SJCRH30 (cell line): ENCODE results near the gene SMTNL2. TPM values are rescaled to one million over a fixed set of nuclear protein-coding genes. Genes with fewer than 3 reads are reported as not detected.
A peak's percentile ranks its signal among the peaks of the same experiment; 100 is the strongest.
"Not testable (repeated sequence)": the region's sequence is repeated elsewhere in the genome, so short reads cannot be mapped to it uniquely, and the experiment has no call there.

ENCODE experiments used
- DNase-seq, 2 experiments: peaks; one replicate each; pipeline ENCODE4 v3.0.0-alpha.2; 2015 to 2020
- H3K27ac ChIP-seq: fragments of 250-450 bp; sonication (Bioruptor Pico); 2 replicates; pipeline ENCODE4 v1.5.1; 2020; ENCODE audit warnings: mild to moderate bottlenecking, moderate library complexity
- H3K27me3 ChIP-seq: fragments of 250-450 bp; sonication (Bioruptor Pico); 2 replicates; pipeline ENCODE4 v1.5.1; 2020; ENCODE audit warnings: mild to moderate bottlenecking, moderate library complexity
- H3K36me3 ChIP-seq: fragments of 250-450 bp; sonication (Bioruptor Pico); 2 replicates; pipeline ENCODE4 v1.5.1; 2020; ENCODE audit warnings: mild to moderate bottlenecking, moderate library complexity
- H3K4me1 ChIP-seq: fragments of 250-450 bp; sonication (Bioruptor Pico); 2 replicates; pipeline ENCODE4 v1.5.1; 2020; ENCODE audit warnings: mild to moderate bottlenecking, moderate library complexity
- H3K4me3 ChIP-seq: fragments of 250-450 bp; sonication (Bioruptor Pico); 2 replicates; pipeline ENCODE4 v1.5.1; 2020; ENCODE audit warnings: mild to moderate bottlenecking, moderate library complexity
- H3K9me3 ChIP-seq: fragments of 250-450 bp; sonication (Bioruptor Pico); replicated peaks from 2 replicates; pipeline ENCODE4 v1.5.1; 2020; ENCODE audit warnings: mild to moderate bottlenecking, moderate library complexity
- total RNA-seq: library from RNA; depleted of rRNA; stranded (reverse); fragments of >200 nt; shearing (Covaris generic); gene quantifications from 2 replicates; pipeline ENCODE4 v1.2.3, GENCODE V29; 2014

The SMTNL2 gene
- total RNA-seq, 1 experiment from 2014 or later: not detected

- H3K36me3 ChIP-seq: no peaks in the 10 kb centered on the region
- H3K4me3 ChIP-seq: no peak overlapping the region
- H3K4me1 ChIP-seq: no peaks in the 10 kb centered on the region
- H3K27ac ChIP-seq: no peak overlapping the region
- no peaks in the 10 kb centered on the region for H3K27me3 ChIP-seq
- no peaks in the 10 kb centered on the region for H3K9me3 ChIP-seq
- DNase-seq: no peak
Observed at GRCh38 chr17:4593021-4593421, 8.7 kb downstream of the SMTNL2 start.

- Histone ChIP-seq H3K27me3 (no peaks in the 10 kb centered on the region), H3K9me3 (no peaks in the 10 kb centered on the region), H3K27ac (no peak overlapping the region), H3K4me1 (no peaks in the 10 kb centered on the region), H3K36me3 (no peaks in the 10 kb centered on the region), H3K4me3 (no peak overlapping the region)
- DNase-seq: no peak
Observed at GRCh38 chr17:4594406-4594805, 10.1 kb downstream of the SMTNL2 start.

- H3K36me3 ChIP-seq: no peaks in the 10 kb centered on the region
- H3K9me3 ChIP-seq: no peaks in the 10 kb centered on the region
- no peak for DNase-seq
- no peaks in the 10 kb centered on the region for H3K27me3 ChIP-seq
- no peak overlapping the region for H3K4me3 ChIP-seq
- H3K4me1 ChIP-seq: peaks cover 7% of the 10 kb centered on the region; the same call in 1 of the 2 replicates
- H3K27ac ChIP-seq: no peak overlapping the region
Observed at GRCh38 chr17:4594931-4595684, 10.8 kb downstream of the SMTNL2 start.

GRCh38 chr17:4595685-4596342 lies 11.5 kb downstream of the SMTNL2 start:
- H3K27ac ChIP-seq, H3K4me3 ChIP-seq, H3K36me3 ChIP-seq, H3K27me3 ChIP-seq, DNase-seq, H3K9me3 ChIP-seq: not testable (repeated sequence)
- H3K4me1 ChIP-seq: peaks cover 10% of the 10 kb centered on the region; the same call in 1 of the 2 replicates

GRCh38 chr17:4596636-4597380 lies 12.5 kb downstream of the SMTNL2 start:
- Histone ChIP-seq H3K9me3 (no peaks in the 10 kb centered on the region), H3K4me3 (no peak overlapping the region), H3K27ac (no peak overlapping the region), H3K36me3 (no peaks in the 10 kb centered on the region), H3K4me1 (peaks cover 10% of the 10 kb centered on the region; the same call in 1 of the 2 replicates), H3K27me3 (no peaks in the 10 kb centered on the region)
- no peak for DNase-seq

DNA sequence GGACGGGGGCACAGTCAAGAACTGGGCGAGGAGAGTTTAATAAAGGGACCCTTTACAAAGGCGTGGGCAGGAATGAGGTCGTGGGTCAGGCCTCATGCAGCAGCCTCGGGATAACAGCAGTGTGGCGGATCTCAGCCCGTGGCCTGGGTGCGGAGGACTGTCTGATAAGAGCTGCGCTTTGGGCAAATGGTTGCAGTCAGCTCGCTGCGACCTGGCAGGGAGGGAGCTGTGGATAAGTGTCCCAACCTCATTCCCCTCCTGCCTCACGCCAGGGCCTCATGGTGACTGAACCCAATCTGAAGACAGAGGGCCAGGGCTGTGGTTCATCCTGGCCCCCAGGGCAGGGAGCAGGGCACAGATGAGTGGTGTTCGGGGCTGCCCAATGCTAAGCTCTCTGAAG lies 13.6 kb downstream of the SMTNL2 start:
- H3K9me3 ChIP-seq: no peaks in the 10 kb centered on the region
- no peaks in the 10 kb centered on the region for H3K36me3 ChIP-seq
- H3K4me1 ChIP-seq: peaks cover 10% of the 10 kb centered on the region; the same call in 1 of the 2 replicates
- no peak for DNase-seq
- no peak overlapping the region for H3K4me3 ChIP-seq
- no peak overlapping the region for H3K27ac ChIP-seq
- H3K27me3 ChIP-seq: no peaks in the 10 kb centered on the region

GRCh38 chr17:4598776-4599504 lies 14.6 kb downstream of the SMTNL2 start:
- Histone ChIP-seq H3K27me3 (no peaks in the 10 kb centered on the region), H3K4me1 (peaks cover 10% of the 10 kb centered on the region; the same call in 1 of the 2 replicates), H3K36me3 (no peaks in the 10 kb centered on the region), H3K9me3 (no peaks in the 10 kb centered on the region), H3K4me3 (no peak overlapping the region), H3K27ac (no peak overlapping the region)
- no peak for DNase-seq

DNA sequence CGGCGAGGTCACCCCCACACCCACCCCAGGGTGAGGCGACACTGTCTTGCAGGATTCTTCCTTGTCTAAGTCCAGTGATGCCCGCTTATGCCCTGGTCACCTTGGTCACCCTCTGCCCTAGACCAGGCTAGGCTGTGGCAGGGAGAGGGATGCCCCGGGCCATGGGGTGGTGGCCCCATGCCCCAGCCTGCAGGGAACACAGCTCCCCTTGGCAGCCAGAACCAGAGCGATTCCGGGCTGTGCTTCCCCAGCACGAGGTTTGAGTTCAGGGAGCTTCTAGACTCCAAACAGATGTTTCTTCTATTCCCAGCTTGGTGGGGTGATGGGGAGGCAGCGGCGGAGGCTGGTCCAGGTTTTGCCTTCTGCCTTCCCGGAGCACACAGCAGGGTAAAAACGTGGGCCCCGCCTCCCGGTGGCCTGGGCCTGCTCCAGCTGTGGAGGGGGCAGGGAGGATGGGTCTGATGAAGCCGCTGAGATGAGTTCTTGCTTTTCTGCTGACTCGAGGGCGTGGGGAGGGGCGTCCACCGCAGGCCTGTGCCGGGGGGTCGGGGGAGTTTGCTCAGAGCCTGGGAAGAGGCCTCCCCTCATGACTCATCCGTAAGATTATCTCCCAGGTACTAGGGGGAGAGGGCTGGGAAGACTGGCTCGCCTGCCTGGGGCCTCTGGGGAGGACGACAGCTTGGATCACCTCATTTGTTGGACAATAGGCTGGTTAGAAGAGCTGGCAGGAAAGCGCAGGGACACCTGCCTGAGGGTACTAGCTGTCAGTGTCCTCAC lies 15.4 kb downstream of the SMTNL2 start:
- peak; percentile 18 to 45 for DNase-seq
- Histone ChIP-seq H3K4me1 (peaks cover 10% of the 10 kb centered on the region; the same call in 1 of the 2 replicates), H3K4me3 (no peak overlapping the region), H3K36me3 (no peaks in the 10 kb centered on the region), H3K27ac (no peak overlapping the region), H3K27me3 (no peaks in the 10 kb centered on the region), H3K9me3 (no peaks in the 10 kb centered on the region)

GRCh38 chr17:4600563-4600962 lies 16.2 kb downstream of the SMTNL2 start:
- H3K27me3 ChIP-seq: no peaks in the 10 kb centered on the region
- H3K27ac ChIP-seq: no peak overlapping the region
- H3K36me3 ChIP-seq: no peaks in the 10 kb centered on the region
- DNase-seq: peak; percentile 31 to 56
- peaks cover 10% of the 10 kb centered on the region; the same call in 1 of the 2 replicates for H3K4me1 ChIP-seq
- H3K4me3 ChIP-seq: no peak overlapping the region
- H3K9me3 ChIP-seq: no peaks in the 10 kb centered on the region

DNA sequence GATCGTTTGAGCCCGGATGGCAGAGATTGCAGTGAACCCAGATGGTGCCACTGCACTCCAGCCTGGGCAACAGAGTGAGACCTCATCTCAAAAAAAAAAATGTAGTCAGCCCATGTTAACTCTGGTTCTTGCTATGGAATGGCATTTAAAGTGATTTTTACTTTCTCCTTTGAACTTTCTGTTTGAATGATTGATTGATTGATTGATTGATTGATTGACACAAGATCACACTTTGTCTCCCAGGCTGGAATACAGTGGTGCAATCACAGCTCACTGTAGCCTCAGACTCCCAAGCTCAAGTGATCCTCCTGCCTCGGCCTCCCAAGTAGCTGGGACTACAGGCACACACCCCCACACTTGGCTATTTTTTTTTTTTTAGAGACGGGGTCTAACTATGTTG lies 17.0 kb downstream of the SMTNL2 start:
- Histone ChIP-seq H3K27ac (no peak overlapping the region), H3K27me3 (no peaks in the 10 kb centered on the region), H3K36me3 (no peaks in the 10 kb centered on the region), H3K9me3 (no peaks in the 10 kb centered on the region), H3K4me3 (no peak overlapping the region), H3K4me1 (peaks cover 10% of the 10 kb centered on the region; the same call in 1 of the 2 replicates)
- DNase-seq: no peak

DNA sequence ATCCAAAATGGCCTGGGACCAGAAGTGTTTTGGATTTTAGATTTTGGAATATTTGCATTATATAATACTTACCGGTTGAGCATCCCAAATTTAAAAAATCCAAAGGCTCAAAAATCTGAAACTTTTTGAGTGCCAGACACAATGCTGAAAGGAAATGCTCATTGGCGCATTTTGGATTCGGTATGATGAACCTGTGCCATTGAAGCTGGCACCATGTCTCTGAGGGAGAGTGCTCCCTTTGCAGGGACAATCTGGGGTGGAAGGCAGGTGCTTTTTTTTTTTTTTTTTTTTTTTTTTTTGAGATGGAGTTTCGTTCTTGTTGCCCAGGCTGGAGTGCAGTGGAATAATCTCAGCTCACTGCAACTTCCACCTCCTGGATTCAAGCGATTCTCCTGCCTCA lies 17.7 kb downstream of the SMTNL2 start:
- Histone ChIP-seq H3K36me3 (no peaks in the 10 kb centered on the region), H3K27me3 (no peaks in the 10 kb centered on the region), H3K4me3 (no peak overlapping the region), H3K27ac (no peak overlapping the region), H3K4me1 (peaks cover 10% of the 10 kb centered on the region; the same call in 1 of the 2 replicates), H3K9me3 (no peaks in the 10 kb centered on the region)
- DNase-seq: no peak

GRCh38 chr17:4604111-4604644 lies 19.8 kb downstream of the SMTNL2 start:
- H3K4me1 ChIP-seq: peaks cover 13% of the 10 kb centered on the region; the same call in 1 of the 2 replicates
- no peaks in the 10 kb centered on the region for H3K27me3 ChIP-seq
- DNase-seq: peak; percentile 81 to 89
- H3K27ac ChIP-seq: no peak overlapping the region
- H3K36me3 ChIP-seq: no peaks in the 10 kb centered on the region
- H3K4me3 ChIP-seq: no peak overlapping the region
- H3K9me3 ChIP-seq: no peaks in the 10 kb centered on the region

- not testable (repeated sequence) for H3K27ac ChIP-seq, H3K27me3 ChIP-seq, DNase-seq, H3K4me3 ChIP-seq, H3K36me3 ChIP-seq, H3K9me3 ChIP-seq
- peaks cover 10% of the 10 kb centered on the region; the same call in 1 of the 2 replicates for H3K4me1 ChIP-seq
Observed at GRCh38 chr17:4604736-4605135, 20.4 kb downstream of the SMTNL2 start.
